ENCODE data around the gene PCP2.

Gene PCP2

GRCh38 chr19:7678971-7679751 is 45.6 kb upstream of the PCP2 start:
- H3K27ac Mint-ChIP-seq = peak overlapping the region in 2 of 3 experiments; percentile 8 to 50
- H3K36me3 Mint-ChIP-seq (ENCODE audit: low read depth) = peaks cover 15% of the 10 kb centered on the region
- peaks cover 11% of the 10 kb centered on the region for H3K4me1 Mint-ChIP-seq
- H3K4me3 Mint-ChIP-seq = peak overlapping the region; percentile 82 to 94 (median 85)
- no peak for TF ChIP-seq CTCF (IDR thresholded peaks at IDR 0.05; ENCODE audit: unreplicated experiment in 3 of 3)
- H3K9me3 Mint-ChIP-seq = peaks cover 3% of the 10 kb centered on the region
- H3K27me3 Mint-ChIP-seq (ENCODE audit: low read depth) = peaks cover 26% of the 10 kb centered on the region

GRCh38 chr19:7677669-7678311 is 44.3 kb upstream of the PCP2 start:
- peaks cover 13% of the 10 kb centered on the region for H3K4me1 Mint-ChIP-seq
- H3K27ac Mint-ChIP-seq = no peak overlapping the region
- H3K27me3 Mint-ChIP-seq (ENCODE audit: low read depth) = peaks cover 40% of the 10 kb centered on the region
- H3K9me3 Mint-ChIP-seq = peaks cover 6% of the 10 kb centered on the region
- peak overlapping the region in 2 of 3 experiments; percentile 64 to 67 for H3K4me3 Mint-ChIP-seq
- H3K36me3 Mint-ChIP-seq (ENCODE audit: low read depth) = peaks cover 5% of the 10 kb centered on the region
- no peak for TF ChIP-seq CTCF (IDR thresholded peaks at IDR 0.05; ENCODE audit: unreplicated experiment in 3 of 3)

GRCh38 chr19:7676854-7677253 is 43.3 kb upstream of the PCP2 start, which contains the start of gene MCEMP1:
Gene MCEMP1, plus strand, starts transcription at chr19:7677090. Its CDS starts 31 bp downstream, at chr19:7677121.
- Mint-ChIP-seq H3K27me3 (ENCODE audit: low read depth) (peaks cover 47% of the 10 kb centered on the region), H3K4me1 (peaks cover 13% of the 10 kb centered on the region), H3K36me3 (ENCODE audit: low read depth) (no peaks in the 10 kb centered on the region), H3K4me3 (peak within 1 kb of the TSS in 2 of 3 experiments; percentile 64 to 67), H3K27ac (no peak within 1 kb of the TSS), H3K9me3 (peaks cover 6% of the 10 kb centered on the region)
- TF ChIP-seq CTCF (IDR thresholded peaks at IDR 0.05; ENCODE audit: unreplicated experiment in 3 of 3) = no peak

GRCh38 chr19:7676376-7676775 is 42.9 kb upstream of the PCP2 start:
- H3K4me1 Mint-ChIP-seq = peaks cover 13% of the 10 kb centered on the region
- peaks cover 52% of the 10 kb centered on the region for H3K27me3 Mint-ChIP-seq (ENCODE audit: low read depth)
- H3K27ac Mint-ChIP-seq = no peak overlapping the region
- peaks cover 6% of the 10 kb centered on the region for H3K9me3 Mint-ChIP-seq
- H3K36me3 Mint-ChIP-seq (ENCODE audit: low read depth) = no peaks in the 10 kb centered on the region
- no peak overlapping the region for H3K4me3 Mint-ChIP-seq
- no peak for TF ChIP-seq CTCF (IDR thresholded peaks at IDR 0.05; ENCODE audit: unreplicated experiment in 3 of 3)

GRCh38 chr19:7674010-7675005 is 40.8 kb upstream of the PCP2 start:
- TF ChIP-seq CTCF (IDR thresholded peaks at IDR 0.05; ENCODE audit: unreplicated experiment in 3 of 3) = no peak
- Mint-ChIP-seq H3K9me3 (peaks cover 6% of the 10 kb centered on the region), H3K4me1 (peaks cover 9% of the 10 kb centered on the region), H3K4me3 (peak overlapping the region in 1 of 3 experiments; percentile 51), H3K27me3 (ENCODE audit: low read depth) (peaks cover 64% of the 10 kb centered on the region), H3K36me3 (ENCODE audit: low read depth) (no peaks in the 10 kb centered on the region), H3K27ac (no peak overlapping the region)

All from nephron (organoid).